Measurements from ENCODE around the gene STX4.
A peak's percentile ranks its signal among the peaks of the same experiment; 100 is the strongest.

STX4 gene

DNA sequence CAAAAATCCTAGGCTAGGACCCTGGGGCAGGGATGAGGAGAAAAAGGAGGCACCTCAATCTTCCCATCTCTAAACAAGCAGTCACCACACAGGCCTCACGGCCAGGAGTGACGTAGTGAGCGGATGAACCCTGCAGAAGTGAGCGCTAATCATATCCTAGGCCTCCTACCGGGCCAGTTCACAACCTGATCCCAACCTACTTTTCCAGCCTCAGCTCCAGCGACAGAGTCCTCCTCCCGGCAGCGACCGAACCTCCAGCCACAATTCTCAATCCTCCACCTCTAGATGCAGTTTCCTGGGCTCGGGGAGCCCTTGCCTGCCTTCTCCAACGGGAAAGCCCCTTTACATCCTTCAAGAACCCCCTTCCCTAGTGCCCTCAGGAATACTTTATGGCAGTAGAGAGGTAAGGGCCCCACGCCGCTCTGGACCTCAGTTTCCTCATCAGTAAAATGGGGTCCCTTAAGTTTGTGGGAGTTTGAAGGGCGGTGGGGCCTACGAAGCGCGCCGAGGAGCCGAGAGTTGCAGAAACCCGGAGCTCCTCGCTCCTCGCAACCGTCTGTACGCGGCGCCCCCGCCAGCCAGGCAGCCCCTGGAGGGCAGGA lies 39.3 kb downstream of the STX4 start:
- peak overlapping the region; percentile 73 for H3K9ac ChIP-seq (ENCODE audit: low read depth, low read length)
- H3K9me3 ChIP-seq (ENCODE audit: control insufficient read depth, insufficient read depth, low read length): no peaks in the 10 kb centered on the region
- peak overlapping the region; percentile 96 for H3K27ac ChIP-seq (ENCODE audit: low read depth, low read length)
- peaks cover 20% of the 10 kb centered on the region for H3K36me3 ChIP-seq (ENCODE audit: control insufficient read depth, insufficient read depth, low read length)
- H3K4me1 ChIP-seq (ENCODE audit: control insufficient read depth, insufficient read depth, low read length): peaks cover 6% of the 10 kb centered on the region; the same call in 1 of the 2 replicates
- H3K4me3 ChIP-seq (ENCODE audit: low read depth, low read length): peak overlapping the region; percentile 79
- no peaks in the 10 kb centered on the region for H3K27me3 ChIP-seq (ENCODE audit: control insufficient read depth, insufficient read depth, low read length)

GRCh38 chr16:31073142-31073969 lies 40.0 kb downstream of the STX4 start:
- no peaks in the 10 kb centered on the region for H3K27me3 ChIP-seq (ENCODE audit: control insufficient read depth, insufficient read depth, low read length)

DNA sequence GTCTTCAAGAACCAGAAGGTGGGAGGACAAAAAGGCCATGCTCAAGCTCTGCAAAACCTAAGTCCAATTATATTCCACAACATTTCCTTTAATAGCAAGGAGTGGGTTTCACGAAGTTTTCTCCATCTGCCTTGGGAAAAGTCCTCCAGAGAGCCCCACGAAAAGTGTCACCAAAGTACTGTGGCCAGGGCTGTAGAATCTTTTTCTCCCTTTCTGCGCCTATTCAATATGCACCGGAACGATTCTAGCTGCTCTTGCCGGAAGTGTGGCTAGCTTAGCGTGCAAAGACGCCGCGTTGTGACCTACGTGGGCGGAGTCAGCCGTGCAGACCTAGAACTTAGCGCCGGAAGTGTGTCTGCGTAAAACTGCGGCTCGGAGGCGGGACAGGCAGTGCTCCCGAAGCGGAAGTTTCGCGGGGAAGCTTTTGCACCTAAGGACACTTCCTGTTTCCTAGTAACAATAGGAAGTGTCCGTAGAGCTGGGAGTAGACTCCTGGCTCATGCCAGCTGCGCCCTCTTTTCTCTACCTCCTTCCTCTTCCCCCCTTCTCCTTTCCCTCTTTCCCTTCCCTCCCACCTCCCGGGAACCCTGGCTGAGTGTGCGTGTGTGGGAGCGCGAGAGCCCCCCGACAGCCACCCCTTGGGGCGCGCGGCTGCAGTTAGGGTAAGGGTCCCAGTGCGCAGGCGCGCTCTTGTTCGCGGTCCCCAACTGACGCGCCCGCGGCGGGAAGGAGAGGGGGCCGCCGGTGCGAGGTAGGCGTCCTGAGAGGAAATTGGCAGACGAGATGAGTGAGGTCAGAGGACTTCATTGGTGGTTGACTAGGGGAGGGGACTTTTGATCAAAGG lies 40.8 kb downstream of the STX4 start, which contains the start of the genes ZNF646 and ZNF668:
ZNF646 (plus strand) TSS at position 453 of the 844 bp plus-strand sequence. CDS start 1,903 bp downstream, outside the sequence.
ZNF668 (minus strand) TSS at position 271 of the 844 bp plus-strand sequence. CDS start 9,781 bp downstream, outside the sequence.
- Histone ChIP-seq H3K9me3 (ENCODE audit: control insufficient read depth, insufficient read depth, low read length) (no peaks in the 10 kb centered on the region), H3K36me3 (ENCODE audit: control insufficient read depth, insufficient read depth, low read length) (peaks cover 35% of the 10 kb centered on the region), H3K4me1 (ENCODE audit: control insufficient read depth, insufficient read depth, low read length) (peaks cover 6% of the 10 kb centered on the region; the same call in 1 of the 2 replicates), H3K27me3 (ENCODE audit: control insufficient read depth, insufficient read depth, low read length) (no peaks in the 10 kb centered on the region), H3K27ac (ENCODE audit: low read depth, low read length) (peak within 1 kb of the TSS; percentile 96), H3K4me3 (ENCODE audit: low read depth, low read length) (peak within 1 kb of the TSS; percentile 79), H3K9ac (ENCODE audit: low read depth, low read length) (peak within 1 kb of the TSS; percentile 89)

More at GRCh38 chr16:31073142-31073969, 40.0 kb downstream of the STX4 start:
- peak overlapping the region; percentile 79 for H3K4me3 ChIP-seq (ENCODE audit: low read depth, low read length)
- H3K9me3 ChIP-seq (ENCODE audit: control insufficient read depth, insufficient read depth, low read length): no peaks in the 10 kb centered on the region
- peaks cover 27% of the 10 kb centered on the region for H3K36me3 ChIP-seq (ENCODE audit: control insufficient read depth, insufficient read depth, low read length)
- peaks cover 6% of the 10 kb centered on the region; the same call in 1 of the 2 replicates for H3K4me1 ChIP-seq (ENCODE audit: control insufficient read depth, insufficient read depth, low read length)
- H3K27ac ChIP-seq (ENCODE audit: low read depth, low read length): peak overlapping the region; percentile 96
- peak overlapping the region; percentile 73 for H3K9ac ChIP-seq (ENCODE audit: low read depth, low read length)

- Histone ChIP-seq H3K4me3 (ENCODE audit: low read depth, low read length) (peak overlapping the region; percentile 79), H3K4me1 (ENCODE audit: control insufficient read depth, insufficient read depth, low read length) (peaks cover 6% of the 10 kb centered on the region; the same call in 1 of the 2 replicates), H3K9me3 (ENCODE audit: control insufficient read depth, insufficient read depth, low read length) (no peaks in the 10 kb centered on the region), H3K27ac (ENCODE audit: low read depth, low read length) (peak overlapping the region; percentile 96), H3K27me3 (ENCODE audit: control insufficient read depth, insufficient read depth, low read length) (no peaks in the 10 kb centered on the region), H3K9ac (ENCODE audit: low read depth, low read length) (peak overlapping the region; percentile 89), H3K36me3 (ENCODE audit: control insufficient read depth, insufficient read depth, low read length) (peaks cover 41% of the 10 kb centered on the region)
These were observed 41.4 kb downstream of the STX4 start for GRCh38 chr16:31074814-31075183.

- H3K27ac ChIP-seq (ENCODE audit: low read depth, low read length): no peak overlapping the region
- no peak overlapping the region for H3K4me3 ChIP-seq (ENCODE audit: low read depth, low read length)
- no peaks in the 10 kb centered on the region for H3K27me3 ChIP-seq (ENCODE audit: control insufficient read depth, insufficient read depth, low read length)
- H3K9ac ChIP-seq (ENCODE audit: low read depth, low read length): no peak overlapping the region
- H3K9me3 ChIP-seq (ENCODE audit: control insufficient read depth, insufficient read depth, low read length): no peaks in the 10 kb centered on the region
- peaks cover 56% of the 10 kb centered on the region for H3K36me3 ChIP-seq (ENCODE audit: control insufficient read depth, insufficient read depth, low read length)
- peaks cover 6% of the 10 kb centered on the region; the same call in 1 of the 2 replicates for H3K4me1 ChIP-seq (ENCODE audit: control insufficient read depth, insufficient read depth, low read length)
These were observed 43.0 kb downstream of the STX4 start for GRCh38 chr16:31076319-31076718.

GRCh38 chr16:31077024-31077423 lies 43.7 kb downstream of the STX4 start:
- no peak overlapping the region for H3K9ac ChIP-seq (ENCODE audit: low read depth, low read length)
- H3K27ac ChIP-seq (ENCODE audit: low read depth, low read length): no peak overlapping the region
- H3K36me3 ChIP-seq (ENCODE audit: control insufficient read depth, insufficient read depth, low read length): peaks cover 57% of the 10 kb centered on the region
- no peaks in the 10 kb centered on the region for H3K27me3 ChIP-seq (ENCODE audit: control insufficient read depth, insufficient read depth, low read length)
- H3K4me1 ChIP-seq (ENCODE audit: control insufficient read depth, insufficient read depth, low read length): peaks cover 2% of the 10 kb centered on the region; the same call in 1 of the 2 replicates
- no peak overlapping the region for H3K4me3 ChIP-seq (ENCODE audit: low read depth, low read length)
- no peaks in the 10 kb centered on the region for H3K9me3 ChIP-seq (ENCODE audit: control insufficient read depth, insufficient read depth, low read length)

DNA sequence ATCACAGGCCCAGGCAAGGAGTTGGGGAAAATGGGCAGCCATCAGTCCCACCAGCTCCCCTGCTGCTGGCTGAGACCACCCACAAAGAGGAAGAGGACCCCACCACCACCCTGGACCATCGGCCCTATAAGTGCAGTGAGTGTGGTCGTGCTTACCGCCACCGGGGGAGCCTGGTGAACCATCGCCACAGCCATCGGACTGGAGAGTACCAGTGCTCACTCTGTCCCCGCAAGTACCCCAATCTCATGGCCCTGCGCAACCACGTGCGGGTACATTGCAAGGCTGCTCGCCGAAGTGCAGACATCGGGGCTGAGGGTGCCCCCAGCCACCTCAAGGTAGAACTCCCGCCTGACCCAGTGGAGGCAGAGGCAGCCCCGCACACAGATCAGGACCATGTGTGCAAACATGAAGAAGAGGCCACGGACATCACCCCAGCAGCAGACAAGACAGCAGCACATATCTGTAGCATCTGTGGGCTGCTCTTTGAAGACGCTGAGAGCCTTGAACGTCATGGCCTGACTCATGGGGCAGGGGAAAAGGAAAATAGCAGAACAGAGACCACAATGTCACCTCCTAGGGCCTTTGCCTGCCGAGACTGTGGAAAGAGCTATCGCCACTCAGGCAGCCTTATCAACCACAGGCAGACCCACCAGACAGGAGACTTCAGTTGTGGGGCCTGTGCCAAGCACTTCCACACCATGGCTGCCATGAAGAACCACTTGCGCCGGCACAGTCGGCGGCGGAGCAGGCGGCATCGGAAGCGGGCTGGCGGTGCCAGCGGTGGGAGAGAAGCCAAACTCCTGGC lies 44.4 kb downstream of the STX4 start:
- peaks cover 57% of the 10 kb centered on the region for H3K36me3 ChIP-seq (ENCODE audit: control insufficient read depth, insufficient read depth, low read length)
- H3K27ac ChIP-seq (ENCODE audit: low read depth, low read length): no peak overlapping the region
- no peak overlapping the region for H3K4me3 ChIP-seq (ENCODE audit: low read depth, low read length)
- H3K9me3 ChIP-seq (ENCODE audit: control insufficient read depth, insufficient read depth, low read length): no peaks in the 10 kb centered on the region
- no peaks in the 10 kb centered on the region for H3K4me1 ChIP-seq (ENCODE audit: control insufficient read depth, insufficient read depth, low read length)
- no peak overlapping the region for H3K9ac ChIP-seq (ENCODE audit: low read depth, low read length)
- no peaks in the 10 kb centered on the region for H3K27me3 ChIP-seq (ENCODE audit: control insufficient read depth, insufficient read depth, low read length)

- Histone ChIP-seq H3K27me3 (ENCODE audit: control insufficient read depth, insufficient read depth, low read length) (no peaks in the 10 kb centered on the region), H3K9ac (ENCODE audit: low read depth, low read length) (no peak overlapping the region), H3K4me1 (ENCODE audit: control insufficient read depth, insufficient read depth, low read length) (no peaks in the 10 kb centered on the region), H3K27ac (ENCODE audit: low read depth, low read length) (no peak overlapping the region), H3K9me3 (ENCODE audit: control insufficient read depth, insufficient read depth, low read length) (no peaks in the 10 kb centered on the region), H3K4me3 (ENCODE audit: low read depth, low read length) (no peak overlapping the region), H3K36me3 (ENCODE audit: control insufficient read depth, insufficient read depth, low read length) (peaks cover 65% of the 10 kb centered on the region)
These were observed 45.4 kb downstream of the STX4 start for GRCh38 chr16:31078597-31079341.

GRCh38 chr16:31079342-31079944 lies 46.1 kb downstream of the STX4 start:
- no peaks in the 10 kb centered on the region for H3K27me3 ChIP-seq (ENCODE audit: control insufficient read depth, insufficient read depth, low read length)
- no peak overlapping the region for H3K9ac ChIP-seq (ENCODE audit: low read depth, low read length)
- H3K27ac ChIP-seq (ENCODE audit: low read depth, low read length): no peak overlapping the region
- no peak overlapping the region for H3K4me3 ChIP-seq (ENCODE audit: low read depth, low read length)
- H3K36me3 ChIP-seq (ENCODE audit: control insufficient read depth, insufficient read depth, low read length): peaks cover 65% of the 10 kb centered on the region
- no peaks in the 10 kb centered on the region for H3K9me3 ChIP-seq (ENCODE audit: control insufficient read depth, insufficient read depth, low read length)
- H3K4me1 ChIP-seq (ENCODE audit: control insufficient read depth, insufficient read depth, low read length): no peaks in the 10 kb centered on the region
